ENCODE results near the gene IFNAR1. TPM values are rescaled to one million over a fixed set of nuclear protein-coding genes. Genes with fewer than 3 reads are reported as not detected.

IFNAR1 gene
- total RNA-seq (2014; rRNA removed; shearing (Covaris generic)) (17.0 and 18.1 TPM in 2 replicates), total RNA-seq (2022) (60.8 and 65.2 TPM in 2 replicates), Bru-seq, nascent RNA (percentile 91 among the genes with signal in this experiment), BruChase-seq, experiment 1, labeled RNA remaining after a 6-hour chase (percentile 86 among the genes with signal in this experiment), BruChase-seq, experiment 2, labeled RNA remaining after a 2-hour chase (percentile 93 among the genes with signal in this experiment)
- long read RNA-seq, full-length matches to known transcripts, result 119 of 181 reads
- long read RNA-seq, partial matches to known transcripts, result 14 of 181 reads
- long read RNA-seq, other reads (novel, unspliced or antisense), result 48 of 181 reads

DNA sequence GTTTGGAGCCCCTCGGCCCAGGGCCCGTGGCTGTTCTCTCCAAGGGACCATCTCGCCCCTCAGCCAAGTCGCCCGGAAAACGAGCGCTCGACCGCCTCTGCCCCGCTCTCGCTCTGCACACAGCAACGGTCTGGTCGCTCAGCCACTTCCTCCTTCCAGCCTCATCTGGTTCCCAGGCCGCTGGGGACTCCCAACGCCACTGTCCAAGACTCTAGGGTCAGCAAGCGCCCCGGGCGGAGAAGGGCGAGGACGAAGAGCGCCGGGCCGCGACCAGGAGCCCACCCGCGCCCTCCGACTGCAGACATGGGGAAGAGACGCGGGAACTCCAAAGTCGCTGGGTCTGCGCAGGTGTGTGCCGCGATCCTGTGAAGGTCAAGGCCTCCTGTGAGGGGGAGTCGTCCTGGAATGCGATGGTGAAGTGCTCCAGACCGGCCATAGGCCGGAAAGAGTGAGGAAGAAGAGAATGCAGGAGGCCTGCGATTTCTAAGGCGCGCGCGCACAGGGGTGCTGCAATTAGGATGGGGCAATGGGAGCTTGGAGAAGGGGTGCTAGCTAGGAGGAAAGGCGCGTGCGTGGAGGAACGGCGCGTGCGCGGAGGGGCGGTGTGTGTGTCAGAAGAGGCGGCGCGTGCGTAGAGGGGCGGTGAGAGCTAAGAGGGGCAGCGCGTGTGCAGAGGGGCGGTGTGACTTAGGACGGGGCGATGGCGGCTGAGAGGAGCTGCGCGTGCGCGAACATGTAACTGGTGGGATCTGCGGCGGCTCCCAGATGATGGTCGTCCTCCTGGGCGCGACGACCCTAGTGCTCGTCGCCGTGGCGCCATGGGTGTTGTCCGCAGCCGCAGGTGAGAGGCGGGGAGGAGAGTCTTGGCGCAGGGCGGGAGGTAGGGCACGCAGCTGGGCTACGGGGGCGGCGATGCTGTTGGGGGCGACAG, at the start of gene IFNAR1:
TSS of gene IFNAR1 (plus strand) at position 680 of the 931 bp plus-strand sequence. CDS start at position 766, 86 bp downstream.
- ChIA-PET POLR2A (interaction anchor here (0.5 to 2.4 kb wide), 28 partner anchors 8 to 581 kb away, joined by 3 to 19 read pairs (median 4); partner anchors contain the start of genes IFNGR2 and IL10RB), CTCF (ENCODE audit: unreplicated experiment) (interaction anchor here (0.6 to 1.2 kb wide), 6 partner anchors 8 to 84 kb away, joined by 3 to 4 read pairs (median 3); no protein-coding TSS in a partner anchor)
- 0 out of 2 replicates have a peak, but pooled peaks cover 4% of the 10 kb centered on the region for H4K20me1 ChIP-seq (ENCODE audit: insufficient read depth, low read length)
- H3K27ac ChIP-seq (ENCODE audit: low read depth, low read length, poor library complexity, severe bottlenecking), result peak within 1 kb of the TSS; percentile 87
- peaks cover 46% of the 10 kb centered on the region for H3K79me2 ChIP-seq (ENCODE audit: insufficient read depth, low read depth, low read length)
- H3K9me2 ChIP-seq (ENCODE audit: insufficient read depth, low read length), result no peaks in the 10 kb centered on the region
- intact Hi-C loops (cut with micrococcal nuclease; ENCODE audit: unreplicated experiment), result loop anchor here (1.0 to 2.0 kb wide), 2 partner anchors 50 to 55 kb away; no protein-coding TSS in a partner anchor
- BruUV-seq (replicated peaks), result no TSS peak
- H3K4me1 ChIP-seq (ENCODE audit: insufficient read depth, low read length, poor library complexity, severe bottlenecking), result peaks cover 36% of the 10 kb centered on the region
- H3K9me3 ChIP-seq (ENCODE audit: low read length), result no peaks in the 10 kb centered on the region; the same call in 1 of the 2 replicates
- peaks cover 32% of the 10 kb centered on the region for H3K36me3 ChIP-seq (ENCODE audit: insufficient read depth, low read length)
- H2AFZ ChIP-seq (ENCODE audit: low read length), result peak within 1 kb of the TSS; percentile 66
- TF ChIP-seq, protein P1, sequence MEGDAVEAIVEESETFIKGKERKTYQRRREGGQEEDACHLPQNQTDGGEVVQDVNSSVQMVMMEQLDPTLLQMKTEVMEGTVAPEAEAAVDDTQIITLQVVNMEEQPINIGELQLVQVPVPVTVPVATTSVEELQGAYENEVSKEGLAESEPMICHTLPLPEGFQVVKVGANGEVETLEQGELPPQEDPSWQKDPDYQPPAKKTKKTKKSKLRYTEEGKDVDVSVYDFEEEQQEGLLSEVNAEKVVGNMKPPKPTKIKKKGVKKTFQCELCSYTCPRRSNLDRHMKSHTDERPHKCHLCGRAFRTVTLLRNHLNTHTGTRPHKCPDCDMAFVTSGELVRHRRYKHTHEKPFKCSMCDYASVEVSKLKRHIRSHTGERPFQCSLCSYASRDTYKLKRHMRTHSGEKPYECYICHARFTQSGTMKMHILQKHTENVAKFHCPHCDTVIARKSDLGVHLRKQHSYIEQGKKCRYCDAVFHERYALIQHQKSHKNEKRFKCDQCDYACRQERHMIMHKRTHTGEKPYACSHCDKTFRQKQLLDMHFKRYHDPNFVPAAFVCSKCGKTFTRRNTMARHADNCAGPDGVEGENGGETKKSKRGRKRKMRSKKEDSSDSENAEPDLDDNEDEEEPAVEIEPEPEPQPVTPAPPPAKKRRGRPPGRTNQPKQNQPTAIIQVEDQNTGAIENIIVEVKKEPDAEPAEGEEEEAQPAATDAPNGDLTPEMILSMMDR (conservative IDR thresholded peaks at IDR 0.05; ENCODE audit: low read length), result 0 out of 2 replicates have a peak, but pooled peaks have one; percentile 25
- TF ChIP-seq EZH2phosphoT487 (IDR thresholded peaks at IDR 0.05; ENCODE audit: borderline replicate concordance, low read depth, low read length), result no peak
- peak within 1 kb of the TSS; percentile 79 for H3K4me3 ChIP-seq (ENCODE audit: low read depth, low read length, poor library complexity, severe bottlenecking)
- H3K4me2 ChIP-seq (ENCODE audit: low read length), result peak within 1 kb of the TSS; percentile 82
- peak; percentile 98 for DNase-seq (ENCODE audit: low spot score)

DNA sequence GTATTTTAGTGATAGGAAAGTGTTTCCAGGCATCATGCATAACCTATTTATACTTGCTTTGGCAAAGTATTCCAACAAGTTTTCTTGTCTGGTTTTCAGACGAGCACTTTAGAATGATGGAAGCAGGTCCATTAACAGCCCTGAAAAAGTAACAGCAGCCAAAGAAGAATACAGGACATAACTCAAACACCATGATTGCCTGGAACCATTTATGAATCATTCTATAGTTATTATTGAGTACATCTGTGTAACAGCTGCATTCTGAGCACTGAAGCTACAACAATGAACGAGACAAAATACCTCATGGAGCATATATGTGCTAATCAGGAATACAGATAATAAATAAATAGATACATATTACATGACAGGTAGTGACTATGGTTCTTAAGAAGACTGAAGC, 46.0 kb upstream of the IFNAR1 start:
- no peak for DNase-seq (ENCODE audit: low spot score)
- H3K4me3 ChIP-seq (ENCODE audit: low read depth, low read length, poor library complexity, severe bottlenecking), result no peak overlapping the region
- peaks cover 6% of the 10 kb centered on the region for H3K4me1 ChIP-seq (ENCODE audit: insufficient read depth, low read length, poor library complexity, severe bottlenecking)
- no peak overlapping the region for H3K27ac ChIP-seq (ENCODE audit: low read depth, low read length, poor library complexity, severe bottlenecking)
- intact Hi-C loops (cut with micrococcal nuclease; ENCODE audit: unreplicated experiment), result no loop called here
- ChIA-PET POLR2A (interaction anchor here (0.7 to 0.8 kb wide), 3 partner anchors 15 to 67 kb away, joined by 3 to 6 read pairs (median 3); no protein-coding TSS in a partner anchor), CTCF (ENCODE audit: unreplicated experiment) (no interaction called here)
- no peak overlapping the region for H2AFZ ChIP-seq (ENCODE audit: low read length)
- H3K9me2 ChIP-seq (ENCODE audit: insufficient read depth, low read length), result no peaks in the 10 kb centered on the region
- no peaks in the 10 kb centered on the region for H4K20me1 ChIP-seq (ENCODE audit: insufficient read depth, low read length)
- peaks cover 20% of the 10 kb centered on the region; the same call in 1 of the 2 replicates for H3K9me3 ChIP-seq (ENCODE audit: low read length)
- H3K79me2 ChIP-seq (ENCODE audit: insufficient read depth, low read depth, low read length), result no peaks in the 10 kb centered on the region
- TF ChIP-seq EZH2phosphoT487 (IDR thresholded peaks at IDR 0.05; ENCODE audit: borderline replicate concordance, low read depth, low read length), result no peak
- TF ChIP-seq, protein P1 (conservative IDR thresholded peaks at IDR 0.05; ENCODE audit: low read length), result no peak
- BruUV-seq (replicated peaks), result no TSS peak
- H3K4me2 ChIP-seq (ENCODE audit: low read length), result no peak overlapping the region
- H3K36me3 ChIP-seq (ENCODE audit: insufficient read depth, low read length), result peaks cover 88% of the 10 kb centered on the region
